ENCODE measurements around the gene HTR3E. TPM values are rescaled to one million over a fixed set of nuclear protein-coding genes. Genes with fewer than 3 reads are reported as not detected.

The HTR3E gene
- total RNA-seq, 2 experiments from 2014 or later, result not detected

- ATAC-seq (ENCODE audit: poor library complexity) (no peak), DNase-seq (no peak)
- H3K36me3 Mint-ChIP-seq (ENCODE audit: low read depth), result peaks cover 8% of the 10 kb centered on the region
- Histone ChIP-seq H3K36me3 (ENCODE audit: insufficient read depth, low read length) (no peaks in the 10 kb centered on the region), H3K4me3 (ENCODE audit: low read length) (peak overlapping the region; percentile 90), H3K27ac (ENCODE audit: low read depth in 1 of 2, low read length in 2 of 2) (no peak overlapping the region), H3K9me3 (ENCODE audit: control insufficient read depth in 1 of 2, insufficient read depth in 1 of 2, low read length in 2 of 2) (no peaks in the 10 kb centered on the region), H3K27me3 (ENCODE audit: control insufficient read depth in 1 of 2, insufficient read depth in 2 of 2, low read length in 2 of 2) (no peaks in the 10 kb centered on the region), H3K4me1 (ENCODE audit: insufficient read depth, low read length) (peaks cover 38% of the 10 kb centered on the region)
- H3K27ac Mint-ChIP-seq, result peak overlapping the region; percentile 81
- peak overlapping the region; percentile 95 for H3K4me3 Mint-ChIP-seq
- intact Hi-C loops (cut with DNase I, micrococcal nuclease), result loop anchor here in 1 of 2 experiments (2.0 kb wide), 1 partner anchor 16 kb away; no protein-coding TSS in a partner anchor
- peaks cover 53% of the 10 kb centered on the region for H3K4me1 Mint-ChIP-seq (ENCODE audit: low read depth)
- POLR2A ChIA-PET, result interaction anchor here (0.6 to 1.8 kb wide), 3 partner anchors 18 to 29 kb away, joined by 4 to 13 read pairs (median 6); partner anchors contain the start of genes AP2M1 and EIF2B5
- CTCF ChIA-PET, result interaction anchor here (1.3 kb wide), 1 partner anchor 21 kb away, joined by 4 read pairs; the partner anchor contains the start of gene EIF2B5
- H3K27me3 Mint-ChIP-seq, result no peaks in the 10 kb centered on the region
- no peak for TF ChIP-seq CTCF (IDR thresholded peaks at IDR 0.05)
- H3K9me3 Mint-ChIP-seq, result no peaks in the 10 kb centered on the region
Measured at GRCh38 chr3:184156522-184156955, 59.7 kb downstream of the HTR3E start.

Other genes with a start within 250 kb of the HTR3E start
- gene PARL, start 212.2 kb upstream of the HTR3E start, total RNA-seq, result 10 to 100 TPM; 36.9 to 40.0 TPM
- gene ABCC5, start 79.2 kb upstream of the HTR3E start, total RNA-seq, result 10 to 100 TPM; 10.8 to 11.4 TPM
- not detected for gene HTR3D, start 65.3 kb upstream of the HTR3E start, total RNA-seq
- gene HTR3C, start 44.0 kb upstream of the HTR3E start, total RNA-seq, result not detected
- 10 to 100 TPM; 53.6 TPM for gene EIF2B5, start 38.3 kb downstream of the HTR3E start, total RNA-seq
- gene DVL3, start 58.3 kb downstream of the HTR3E start, total RNA-seq, result 10 to 100 TPM; 30.0 to 31.7 TPM
- 100 to 1,000 TPM; 123 to 136 TPM for gene AP2M1, start 77.8 kb downstream of the HTR3E start, total RNA-seq
- 100 to 1,000 TPM; 163 to 166 TPM for gene ABCF3, start 89.1 kb downstream of the HTR3E start, total RNA-seq
- gene VWA5B2, start 132.5 kb downstream of the HTR3E start, total RNA-seq, result not detected
- gene ALG3, start 151.9 kb downstream of the HTR3E start, total RNA-seq, result 10 to 100 TPM; 12.0 to 13.5 TPM
- gene EEF1AKMT4, start 152.6 kb downstream of the HTR3E start, total RNA-seq, result not detected
- not detected for gene CAMK2N2, start 164.5 kb downstream of the HTR3E start, total RNA-seq
- gene ECE2, start 179.0 kb downstream of the HTR3E start, total RNA-seq, result not detected
- gene PSMD2, start 202.2 kb downstream of the HTR3E start, total RNA-seq, result 100 to 1,000 TPM; 159 TPM
- 100 to 1,000 TPM; 211 to 217 TPM for gene EIF4G1, start 217.5 kb downstream of the HTR3E start, total RNA-seq
- gene FAM131A, start 240.5 kb downstream of the HTR3E start, total RNA-seq, result 10 to 100 TPM; 10.4 to 11.0 TPM